ENCODE data around the gene SYVN1. TPM values are rescaled to one million over a fixed set of nuclear protein-coding genes. Genes with fewer than 3 reads are reported as not detected.

The SYVN1 gene
- total and polyA plus RNA-seq, 12 donors: 9.7 to 124 (median 59.9) TPM

GRCh38 chr11:65129649-65130441 is 4.5 kb downstream of the SYVN1 start:
- peaks cover 10 to 30% of the 10 kb centered on the region in 2 donors for H3K4me1 ChIP-seq (replicated peaks in 1 of 2)
- H3K36me3 ChIP-seq (replicated peaks in 1 of 2): peaks cover 0 to 83% of the 10 kb centered on the region in 2 donors
- intact Hi-C loops (cut with DNase I): no loop called here

GRCh38 chr11:65128182-65129145 is 5.9 kb downstream of the SYVN1 start:
- no peak for TF ChIP-seq CTCF (IDR thresholded peaks at IDR 0.05)
- no peak for TF ChIP-seq POLR2A (IDR thresholded peaks at IDR 0.05)
- H3K9me3 ChIP-seq (replicated peaks in 1 of 3): no peaks in the 10 kb centered on the region
- DNase-seq: peak; percentile 21 to 57 (median 35)
- no peak overlapping the region for H3K4me3 ChIP-seq
- H3K36me3 ChIP-seq (replicated peaks in 1 of 2): peaks cover 0 to 88% of the 10 kb centered on the region in 2 donors
- WGBS, 4 donors: 58 to 66% (median 64%) methylated on average over 5 to 15 of the region's 15 CpGs
- intact Hi-C loops (cut with DNase I): no loop called here
- peaks cover 10 to 28% of the 10 kb centered on the region in 2 donors for H3K4me1 ChIP-seq (replicated peaks in 1 of 2)
- peak overlapping the region in 1 of 5 donors; percentile 16 for H3K27ac ChIP-seq
- H3K27me3 ChIP-seq: no peaks in the 10 kb centered on the region

More at GRCh38 chr11:65129649-65130441, 4.5 kb downstream of the SYVN1 start:
- peak in 3 of 7 donors; percentile 6 to 53 (median 18) for DNase-seq
- H3K9me3 ChIP-seq (replicated peaks in 1 of 3): no peaks in the 10 kb centered on the region
- 82 to 93% (median 89%) methylated on average over 7 to 13 of the region's 13 CpGs for WGBS, 4 donors
- TF ChIP-seq CTCF (IDR thresholded peaks at IDR 0.05) (no peak), POLR2A (IDR thresholded peaks at IDR 0.05) (no peak)
- H3K27me3 ChIP-seq: no peaks in the 10 kb centered on the region
- no peak overlapping the region for H3K4me3 ChIP-seq
- peak overlapping the region in 1 of 5 donors; percentile 6 for H3K27ac ChIP-seq

GRCh38 chr11:65127473-65128181 is 6.7 kb downstream of the SYVN1 start:
- Histone ChIP-seq H3K9me3 (replicated peaks in 1 of 3) (no peaks in the 10 kb centered on the region), H3K36me3 (replicated peaks in 1 of 2) (peaks cover 0 to 84% of the 10 kb centered on the region in 2 donors), H3K27ac (no peak overlapping the region), H3K4me3 (no peak overlapping the region), H3K27me3 (no peaks in the 10 kb centered on the region), H3K4me1 (replicated peaks in 1 of 2) (peaks cover 10 to 28% of the 10 kb centered on the region in 2 donors)
- intact Hi-C loops (cut with DNase I): no loop called here
- peak in 3 of 7 donors; percentile 7 to 53 (median 12) for DNase-seq
- TF ChIP-seq CTCF (IDR thresholded peaks at IDR 0.05) (no peak), POLR2A (IDR thresholded peaks at IDR 0.05) (no peak)
- WGBS, 4 donors: 73 to 80% (median 77%) methylated on average over 10 to 12 of the region's 12 CpGs
